ENCODE data around the gene VAMP2.

DNA sequence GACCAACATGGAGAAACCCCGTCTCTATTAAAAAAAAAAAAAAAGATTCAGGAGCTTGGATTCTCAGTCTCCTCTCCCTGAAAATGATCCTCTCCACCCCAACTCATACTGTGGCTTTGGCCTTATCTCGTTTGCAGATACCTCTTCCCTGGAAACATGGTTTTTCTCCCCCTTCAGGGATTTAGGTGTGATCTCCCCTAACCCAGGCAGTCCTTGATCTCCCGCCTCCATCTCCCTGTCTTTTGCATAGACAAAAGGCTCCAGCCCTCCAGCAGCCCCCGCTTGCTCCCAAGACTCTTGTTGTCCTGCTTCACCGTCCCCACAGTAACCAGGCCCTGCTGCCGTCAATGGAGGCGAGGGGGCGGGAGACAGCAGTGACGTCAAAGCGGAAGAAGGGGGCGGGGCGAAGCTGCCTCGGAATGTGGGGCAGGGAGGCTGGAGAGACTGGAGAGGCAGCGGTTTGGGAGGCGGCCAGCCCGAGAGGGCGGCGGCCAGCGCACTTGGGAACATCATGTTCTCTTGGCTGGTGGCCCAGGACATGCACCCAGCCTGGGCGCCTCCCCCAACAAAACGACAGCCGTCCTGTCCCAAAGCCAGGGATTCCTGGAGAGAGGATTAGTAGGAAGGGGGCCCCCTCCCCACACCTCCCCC is 8.7 kb downstream of the VAMP2 start:
- TF ChIP-seq EZH2 (IDR thresholded peaks at IDR 0.05; ENCODE audit: low read length, unreplicated experiment) (no peak), EZH2phosphoT487 (IDR thresholded peaks at IDR 0.05; ENCODE audit: borderline replicate concordance, low read length) (no peak)
- TF ChIP-seq, protein P1, sequence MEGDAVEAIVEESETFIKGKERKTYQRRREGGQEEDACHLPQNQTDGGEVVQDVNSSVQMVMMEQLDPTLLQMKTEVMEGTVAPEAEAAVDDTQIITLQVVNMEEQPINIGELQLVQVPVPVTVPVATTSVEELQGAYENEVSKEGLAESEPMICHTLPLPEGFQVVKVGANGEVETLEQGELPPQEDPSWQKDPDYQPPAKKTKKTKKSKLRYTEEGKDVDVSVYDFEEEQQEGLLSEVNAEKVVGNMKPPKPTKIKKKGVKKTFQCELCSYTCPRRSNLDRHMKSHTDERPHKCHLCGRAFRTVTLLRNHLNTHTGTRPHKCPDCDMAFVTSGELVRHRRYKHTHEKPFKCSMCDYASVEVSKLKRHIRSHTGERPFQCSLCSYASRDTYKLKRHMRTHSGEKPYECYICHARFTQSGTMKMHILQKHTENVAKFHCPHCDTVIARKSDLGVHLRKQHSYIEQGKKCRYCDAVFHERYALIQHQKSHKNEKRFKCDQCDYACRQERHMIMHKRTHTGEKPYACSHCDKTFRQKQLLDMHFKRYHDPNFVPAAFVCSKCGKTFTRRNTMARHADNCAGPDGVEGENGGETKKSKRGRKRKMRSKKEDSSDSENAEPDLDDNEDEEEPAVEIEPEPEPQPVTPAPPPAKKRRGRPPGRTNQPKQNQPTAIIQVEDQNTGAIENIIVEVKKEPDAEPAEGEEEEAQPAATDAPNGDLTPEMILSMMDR (conservative IDR thresholded peaks at IDR 0.05; ENCODE audit: low read depth, low read length) = no peak

Measured in PC-3 (cell line).